ENCODE data around the gene KIF16B. TPM values are rescaled to one million over a fixed set of nuclear protein-coding genes. Genes with fewer than 3 reads are reported as not detected.

KIF16B gene
- total and polyA plus RNA-seq, 2 of the 13 experiments (the other 11 are each of a cell fraction or from before 2014, with no cell fraction given), result 6.9 to 18.0 TPM

GRCh38 chr20:16574656-16575355 is 1.6 kb upstream of the KIF16B start (continued):
- TF ChIP-seq POGZ (CRISPR knock-in tag; IDR thresholded peaks at IDR 0.05) (peak; percentile 90), PTBP1 (IDR thresholded peaks at IDR 0.05; ENCODE audit: low read depth, low read length, poor library complexity, severe bottlenecking) (peak; percentile 95), ZNF362 (CRISPR knock-in tag; IDR thresholded peaks at IDR 0.05; ENCODE audit: borderline replicate concordance) (no peak; the same call in 1 of the 2 replicates), ZNF691 (CRISPR knock-in tag; IDR thresholded peaks at IDR 0.05; ENCODE audit: borderline replicate concordance, low read depth) (peak; percentile 74; the same call in 1 of the 2 replicates), ELF3 (CRISPR knock-in tag; IDR thresholded peaks at IDR 0.05) (no peak), GZF1 (CRISPR knock-in tag; IDR thresholded peaks at IDR 0.05) (0 out of 2 replicates have a peak, but pooled peaks have one; percentile 38), CSRNP2 (CRISPR knock-in tag; conservative IDR thresholded peaks at IDR 0.05; ENCODE audit: low read depth) (no peak), XRCC5 (optimal IDR thresholded peaks at IDR 0.05; ENCODE audit: low read length) (peak; percentile 97), ZNF280D (CRISPR knock-in tag; IDR thresholded peaks at IDR 0.05) (peak; percentile 87), EZH2 (conservative IDR thresholded peaks at IDR 0.05; ENCODE audit: low read depth, low read length) (no peak), NPAS2 (CRISPR knock-in tag; IDR thresholded peaks at IDR 0.05; ENCODE audit: borderline replicate concordance) (no peak), SALL1 (CRISPR knock-in tag; IDR thresholded peaks at IDR 0.05) (peak; percentile 89), CENPBD1 (CRISPR knock-in tag; IDR thresholded peaks at IDR 0.05; ENCODE audit: borderline replicate concordance, low read depth) (no peak), CBX2 (IDR thresholded peaks at IDR 0.05; ENCODE audit: low read depth, low read length) (no peak), CBX2 (CRISPR knock-in tag; IDR thresholded peaks at IDR 0.05; ENCODE audit: low read depth) (no peak), JUND (CRISPR knock-in tag; IDR thresholded peaks at IDR 0.05) (no peak), ZNF788 (CRISPR knock-in tag; IDR thresholded peaks at IDR 0.05; ENCODE audit: borderline replicate concordance) (no peak; the same call in 1 of the 2 replicates), ZNF615 (CRISPR knock-in tag; IDR thresholded peaks at IDR 0.05; ENCODE audit: borderline replicate concordance) (no peak), CBX1 (IDR thresholded peaks at IDR 0.05; ENCODE audit: low read depth) (peak; percentile 92), HDAC1 (CRISPR knock-in tag; IDR thresholded peaks at IDR 0.05) (peak; percentile 88), ZNF713 (CRISPR knock-in tag; IDR thresholded peaks at IDR 0.05) (peak; percentile 65; the same call in 1 of the 2 replicates), CBX5 (CRISPR knock-in tag; IDR thresholded peaks at IDR 0.05; ENCODE audit: borderline replicate concordance) (no peak; the same call in 1 of the 2 replicates)
